Hematopoietic multipotent progenitor cell treated with erythropoietin and hydrocortisone succinate and interleukin-3 and kit ligand, for 15 days (in vitro differentiated cells): ENCODE data around the gene FAM153A.
"Not testable (repeated sequence)": the region's sequence is repeated elsewhere in the genome, so short reads cannot be mapped to it uniquely, and the experiment has no call there.

ENCODE experiments used
- DNase-seq: peaks from one replicate; pipeline ENCODE4 v3.0.0-alpha.2; 2015; ENCODE audit warnings: low spot score

The FAM153A gene

GRCh38 chr5:177724858-177725257 is 57.8 kb downstream of the FAM153A start:
- not testable (repeated sequence) for DNase-seq

DNA sequence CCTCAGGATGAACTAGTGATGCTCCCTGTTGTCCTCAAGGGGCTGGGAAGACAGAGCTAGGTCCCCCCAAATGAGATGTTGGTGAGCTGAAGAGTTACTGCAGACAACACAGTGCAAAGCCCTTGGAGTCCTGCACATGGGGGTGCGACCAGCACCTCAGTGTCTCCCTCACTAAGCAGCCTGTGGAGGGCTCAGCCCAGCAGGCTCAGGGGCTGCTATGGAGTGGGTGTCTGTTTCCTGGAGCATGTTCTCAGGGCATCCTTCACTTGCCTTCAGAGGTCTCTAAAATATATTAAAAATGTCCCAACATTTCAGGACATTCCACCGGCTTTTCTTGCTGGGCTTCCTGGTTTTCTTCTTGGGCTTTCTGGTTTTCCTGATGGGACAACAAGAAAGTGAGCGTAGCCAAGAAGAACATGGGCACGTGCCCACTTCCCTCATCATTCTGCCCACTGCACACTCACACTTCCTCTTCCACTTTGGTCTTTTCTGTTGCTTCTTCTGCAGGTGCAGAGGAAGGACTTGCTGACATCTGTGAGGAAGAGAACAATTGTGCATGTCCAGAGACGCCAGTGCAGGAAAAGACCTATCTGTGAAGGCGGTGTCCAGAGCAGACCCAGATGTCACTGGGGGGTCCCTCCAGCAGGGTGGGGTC is 58.7 kb downstream of the FAM153A start:
- DNase-seq: not testable (repeated sequence)

DNA sequence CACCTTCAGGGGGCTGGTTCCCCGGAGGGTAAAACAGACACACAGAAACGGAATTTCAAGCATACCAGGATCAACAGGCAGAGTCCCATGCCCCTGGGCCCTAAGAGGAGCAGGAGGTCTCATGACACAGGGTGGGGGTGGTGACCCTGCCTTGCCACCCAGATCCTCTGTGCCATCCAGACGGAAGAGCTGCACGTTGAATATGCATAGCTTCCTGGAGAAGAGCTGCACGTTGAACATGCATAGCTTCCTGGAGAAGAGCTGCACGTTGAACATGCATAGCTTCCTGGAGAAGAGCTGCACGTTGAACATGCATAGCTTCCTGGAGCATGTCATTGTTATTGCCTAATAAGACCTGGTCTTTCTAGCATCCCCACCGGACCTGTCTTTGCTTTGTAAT is 59.9 kb downstream of the FAM153A start:
- not testable (repeated sequence) for DNase-seq

- DNase-seq: not testable (repeated sequence)
These were observed 62.7 kb downstream of the FAM153A start for GRCh38 chr5:177719989-177720388.

DNA sequence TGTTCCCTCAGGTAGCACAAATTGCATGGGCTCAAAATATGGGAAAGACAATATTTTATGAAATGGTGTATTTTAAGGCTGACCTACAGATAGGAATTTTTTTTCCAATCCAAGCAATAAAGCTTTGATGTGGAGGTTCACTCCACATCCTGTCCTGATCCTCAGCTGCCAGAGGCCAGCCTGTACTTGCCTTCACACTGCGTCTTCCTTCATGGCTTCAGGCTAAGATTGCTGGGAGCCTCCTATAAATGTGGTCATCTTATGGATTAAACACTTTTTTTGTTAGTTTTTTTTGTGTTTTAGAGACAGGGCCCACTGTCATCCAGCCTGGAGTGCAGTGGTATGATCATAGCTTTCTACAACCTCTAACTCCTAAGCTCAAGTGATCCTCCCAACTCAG is 67.3 kb downstream of the FAM153A start:
- not testable (repeated sequence) for DNase-seq

GRCh38 chr5:177696100-177696499 is 86.6 kb downstream of the FAM153A start:
- not testable (repeated sequence) for DNase-seq

- DNase-seq: not testable (repeated sequence)
These were observed 87.3 kb downstream of the FAM153A start for GRCh38 chr5:177695356-177695930.

- not testable (repeated sequence) for DNase-seq
These were observed 88.2 kb downstream of the FAM153A start for GRCh38 chr5:177694518-177694835.

DNA sequence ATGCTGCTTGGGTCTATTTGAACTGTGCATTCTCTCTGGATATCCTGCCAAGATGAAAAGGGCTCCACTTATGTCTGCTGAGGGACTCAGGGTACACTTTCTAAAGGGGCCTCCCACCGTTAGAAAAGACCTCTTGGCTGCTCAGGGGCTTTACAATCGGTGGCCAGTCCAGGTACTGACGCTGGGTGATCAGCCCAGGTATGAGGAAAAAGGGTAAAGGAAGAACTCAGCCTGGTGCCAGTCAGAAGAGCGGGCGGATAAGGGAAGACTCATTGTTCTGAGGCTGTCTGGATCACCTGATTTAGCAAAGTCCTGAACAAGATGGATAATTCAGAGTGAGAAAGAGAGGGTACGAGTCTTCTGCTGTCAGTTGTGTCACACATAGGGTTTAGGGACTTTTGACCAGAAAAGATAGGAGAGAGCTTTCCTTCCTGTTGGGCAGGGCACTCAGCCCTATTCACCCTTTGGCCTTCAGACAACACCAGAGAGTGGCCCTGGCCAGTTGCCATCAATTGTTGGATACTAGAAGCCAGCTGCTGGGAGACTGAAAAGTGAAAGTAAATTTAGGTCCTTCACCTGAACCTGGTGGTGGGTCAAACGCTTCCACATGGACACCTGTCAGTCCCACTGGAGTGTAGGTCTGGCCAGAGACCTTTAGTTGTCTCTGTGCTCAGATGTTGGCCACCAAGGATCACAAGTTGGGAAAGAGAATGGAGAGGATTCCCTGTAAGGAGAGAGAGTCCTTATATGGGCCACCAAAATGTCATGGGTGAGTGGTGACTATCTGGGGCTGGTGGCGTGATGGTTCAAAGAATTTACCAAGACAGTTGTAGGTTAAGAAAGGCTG is 88.8 kb downstream of the FAM153A start:
- DNase-seq: not testable (repeated sequence)

- not testable (repeated sequence) for DNase-seq
These were observed 89.7 kb downstream of the FAM153A start for GRCh38 chr5:177692969-177693368.

DNA sequence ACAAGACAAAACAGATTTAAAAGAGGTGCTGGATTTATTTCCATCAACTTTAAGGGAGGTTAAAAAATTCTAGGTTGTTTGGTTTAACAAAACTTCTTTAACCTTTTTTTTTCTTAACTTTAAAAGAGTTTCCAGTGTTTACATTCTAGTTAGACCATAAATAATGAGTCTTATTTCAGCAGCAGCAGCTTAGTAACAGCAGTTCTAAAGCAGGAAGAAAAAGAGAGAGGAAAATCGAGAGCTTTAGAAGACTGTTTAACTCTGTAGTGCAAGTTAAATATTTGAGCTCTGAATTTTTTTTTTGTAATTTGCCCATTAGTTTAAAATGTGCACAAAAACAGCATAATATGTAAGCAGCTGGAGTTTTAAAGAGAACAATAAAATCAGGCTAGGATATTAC is 90.2 kb downstream of the FAM153A start:
- not testable (repeated sequence) for DNase-seq

DNA sequence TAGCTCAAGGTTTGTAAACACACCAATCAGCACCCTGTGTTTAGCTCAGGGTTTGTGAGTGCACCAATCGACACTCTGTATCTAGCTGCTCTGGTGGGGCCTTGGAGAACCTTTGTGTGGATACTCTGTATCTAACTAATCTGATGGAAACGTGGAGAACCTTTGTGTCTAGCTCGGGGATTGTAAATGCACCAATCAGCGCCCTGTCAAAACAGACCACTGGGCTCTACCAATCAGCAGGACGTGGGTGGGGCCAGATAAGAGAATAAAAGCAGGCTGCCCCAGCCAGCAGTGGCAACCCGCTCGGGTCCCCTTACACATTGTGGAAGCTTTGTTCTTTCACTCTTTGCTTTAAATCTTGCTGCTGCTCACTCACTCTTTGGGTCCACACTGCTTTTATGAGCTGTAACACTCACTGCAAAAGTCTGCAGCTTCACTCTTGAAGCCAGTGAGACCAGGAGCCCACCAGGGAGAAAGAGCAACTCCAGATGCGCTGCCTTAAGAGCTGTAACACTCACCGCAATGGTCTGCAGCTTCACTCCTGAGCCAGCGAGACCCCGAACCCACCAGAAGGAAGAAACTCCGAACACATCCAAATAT is 93.6 kb downstream of the FAM153A start:
- DNase-seq: not testable (repeated sequence)

DNA sequence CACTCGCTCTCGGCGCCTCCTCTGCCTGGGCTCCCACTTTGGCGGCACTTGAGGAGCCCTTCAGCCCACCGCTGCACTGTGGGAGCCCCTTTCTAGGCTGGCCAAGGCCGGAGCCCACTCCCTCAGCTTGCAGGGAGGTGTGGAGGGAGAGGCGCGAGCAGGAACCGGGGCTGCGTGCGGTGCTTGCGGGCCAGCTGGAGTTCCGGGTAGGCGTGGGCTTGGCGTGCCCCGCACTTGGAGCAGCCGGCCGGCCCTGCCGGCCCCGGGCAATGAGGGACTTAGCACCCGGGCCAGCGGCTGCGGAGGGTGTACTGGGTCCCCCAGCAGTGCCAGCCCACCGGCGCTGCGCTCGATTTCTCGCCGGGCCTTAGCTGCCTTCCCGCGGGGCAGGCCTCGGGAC is 94.6 kb downstream of the FAM153A start:
- not testable (repeated sequence) for DNase-seq

DNA sequence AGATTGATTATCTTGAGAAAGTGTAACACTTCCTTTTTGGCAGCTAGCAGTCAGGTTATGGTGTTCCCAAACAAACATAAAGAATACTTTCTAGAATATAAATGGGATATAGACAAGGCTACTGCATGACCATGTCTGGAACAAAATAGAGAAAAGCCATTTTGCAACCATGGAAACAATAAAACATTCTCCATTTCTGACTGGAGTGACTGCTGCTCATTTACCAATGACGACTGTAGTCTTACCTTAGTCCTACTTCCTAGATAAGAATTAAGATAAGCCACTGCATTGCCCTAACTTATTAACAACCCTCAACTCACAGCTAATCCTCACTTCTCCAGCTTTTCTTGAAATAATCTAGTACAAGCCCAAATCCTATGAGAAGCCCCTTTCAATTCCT is 100.8 kb downstream of the FAM153A start:
- not testable (repeated sequence) for DNase-seq
